HK-2 (cell line): ENCODE measurements around the gene FAM20A.

Experiments used
- DNase-seq: peaks from one replicate; pipeline ENCODE4 v3.0.0-alpha.2; 2018; ENCODE audit not compliant: unreplicated experiment

Gene FAM20A

DNA sequence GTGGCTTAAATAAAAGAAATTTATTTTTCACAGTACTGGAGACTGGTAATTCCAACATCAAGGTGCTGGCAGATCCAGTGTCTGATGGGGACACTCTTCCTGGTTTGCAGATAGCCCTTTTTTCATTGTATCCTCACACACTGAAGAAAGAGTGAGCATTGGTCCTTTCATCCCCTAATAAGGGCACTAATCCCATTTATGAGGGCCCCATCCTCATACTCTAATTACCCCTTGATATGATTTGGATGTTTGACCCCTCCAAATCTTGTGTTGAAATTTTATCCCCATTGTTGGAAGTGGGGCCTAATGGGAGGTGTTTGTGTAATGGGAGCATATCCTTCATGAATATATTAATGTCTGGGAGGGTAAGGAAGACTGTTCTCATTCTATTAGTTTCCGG lies 9.4 kb upstream of the FAM20A start:
- no peak for DNase-seq

DNA sequence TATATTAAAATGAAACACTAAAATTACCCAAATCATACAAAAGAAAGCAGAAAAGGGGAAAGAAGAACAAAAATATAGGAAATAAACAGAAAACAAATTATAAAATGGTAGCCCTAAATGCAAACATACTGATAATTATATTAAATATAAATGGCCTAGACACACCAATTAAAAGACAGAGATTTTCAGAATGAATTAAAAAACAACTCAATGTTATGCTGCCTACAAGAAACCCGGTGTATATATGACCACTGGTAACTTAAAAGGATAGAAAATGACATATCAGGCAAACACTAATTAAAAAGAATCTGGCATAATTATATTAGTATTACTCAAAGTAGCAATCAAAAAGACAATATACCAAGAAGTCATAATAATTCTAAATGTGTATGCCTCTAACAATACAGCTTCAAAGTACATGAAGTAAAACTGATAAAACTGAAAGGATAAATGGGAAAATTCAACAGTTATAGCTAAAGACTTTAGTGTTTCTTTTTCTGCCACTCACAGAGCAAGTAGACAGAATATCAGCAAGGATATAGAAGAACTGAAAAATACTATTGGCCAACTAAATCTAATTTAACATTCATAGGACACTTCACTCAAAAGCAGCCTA lies 7.5 kb upstream of the FAM20A start:
- DNase-seq: no peak

DNA sequence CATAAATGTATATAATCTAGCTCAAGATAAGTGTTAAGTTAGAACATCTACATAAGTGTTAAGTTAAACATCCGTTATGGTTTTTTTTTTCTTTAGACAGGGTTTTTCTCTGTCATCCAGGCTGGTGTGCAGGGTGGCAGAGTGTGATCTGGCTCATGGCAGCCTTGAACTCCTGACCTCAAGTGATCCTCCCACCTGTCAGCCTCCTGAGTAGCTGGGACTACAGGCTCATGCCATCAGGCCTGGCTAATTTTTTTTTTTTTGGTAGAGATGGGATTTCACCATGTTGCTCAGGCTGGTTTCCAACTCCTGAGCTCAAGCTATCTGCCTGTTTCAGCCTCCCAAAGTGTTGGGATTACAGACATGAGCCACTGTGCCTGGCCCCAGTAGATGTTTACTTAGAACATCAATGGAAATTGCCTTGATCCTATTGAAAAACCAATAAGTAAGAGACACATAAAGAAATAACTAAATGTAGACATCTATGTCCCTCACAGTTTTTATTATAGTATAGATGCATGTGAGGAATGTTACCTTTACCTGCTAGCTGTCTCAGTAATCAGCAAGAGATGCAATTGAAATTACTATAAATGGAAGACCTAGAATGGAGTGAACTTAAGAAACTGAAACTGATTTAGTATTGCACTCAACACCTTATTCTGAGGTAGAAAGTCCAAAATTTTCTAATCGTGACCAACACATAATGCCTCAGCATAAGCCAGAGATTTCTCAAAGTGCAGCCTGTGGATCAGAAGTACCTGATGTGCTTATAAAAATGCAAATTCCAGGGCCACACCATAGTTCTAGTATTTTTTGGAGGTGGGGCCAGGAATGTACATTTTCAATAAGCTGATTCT lies 5.5 kb upstream of the FAM20A start:
- DNase-seq: no peak

- no peak for DNase-seq
Measured at GRCh38 chr17:68605914-68606313, 4.7 kb upstream of the FAM20A start.

- no peak for DNase-seq
Measured at GRCh38 chr17:68603656-68604055, 2.5 kb upstream of the FAM20A start.

- no peak for DNase-seq
Measured at GRCh38 chr17:68603027-68603426, 1.9 kb upstream of the FAM20A start.

DNA sequence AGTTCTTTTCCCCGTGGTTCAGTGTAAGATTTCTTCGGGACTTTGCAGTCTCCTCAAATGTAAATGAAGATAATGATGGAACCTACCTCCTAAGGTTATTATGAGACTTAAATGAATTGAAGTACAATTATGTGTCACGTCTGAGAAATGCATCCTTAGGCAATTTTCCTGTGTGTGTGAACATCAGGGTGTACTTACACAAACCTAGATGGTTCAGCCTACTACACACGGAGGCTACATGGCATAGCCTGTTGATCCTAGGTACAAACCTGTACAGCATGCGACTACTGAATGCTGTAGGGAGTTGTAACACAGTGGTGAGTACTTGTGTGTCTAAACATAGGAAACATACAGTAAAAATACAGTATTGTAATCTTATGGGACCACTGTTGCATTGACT lies 1.1 kb upstream of the FAM20A start:
- no peak for DNase-seq

DNA sequence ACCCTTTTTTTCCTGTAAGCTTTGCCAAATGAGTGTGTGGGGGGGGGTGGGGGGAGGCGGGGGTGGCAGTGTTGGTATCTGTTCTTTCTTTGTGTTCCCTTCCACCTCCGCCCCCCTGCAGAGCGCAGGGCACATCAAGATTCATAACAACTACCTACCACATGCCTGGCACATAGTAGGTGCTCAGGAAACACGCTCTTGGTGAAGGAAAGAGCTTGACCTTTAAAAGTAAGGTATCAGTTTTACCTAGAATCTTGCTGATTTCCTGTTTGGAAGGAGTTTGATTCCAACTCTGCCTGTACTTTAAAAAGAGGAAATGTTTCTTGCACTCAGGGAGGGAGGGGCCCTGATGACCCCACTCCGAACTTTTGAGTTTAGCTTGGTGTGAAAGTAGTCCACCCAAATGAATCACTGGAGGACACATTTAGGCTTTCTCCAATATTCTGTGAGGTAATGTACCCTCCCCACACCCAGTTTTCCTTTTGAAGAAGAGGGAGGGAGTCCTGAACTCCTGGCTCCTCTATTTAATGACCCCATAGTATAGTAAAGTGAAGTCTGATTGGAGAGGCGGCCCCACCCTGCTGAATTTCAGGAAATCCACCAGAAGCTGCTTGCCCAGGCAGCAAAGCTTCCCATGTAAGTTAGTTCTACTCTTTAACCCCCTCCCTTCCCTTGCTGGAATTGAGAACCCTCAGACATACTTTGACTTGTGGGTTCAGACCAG lies 560 bp upstream of the FAM20A start:
- DNase-seq: no peak

GRCh38 chr17:68600067-68600930 lies 868 bp downstream of the FAM20A start:
- no peak for DNase-seq

GRCh38 chr17:68599552-68600066 lies 1.6 kb downstream of the FAM20A start:
- DNase-seq: no peak

- no peak for DNase-seq
Measured at GRCh38 chr17:68599091-68599490, 2.1 kb downstream of the FAM20A start.

- DNase-seq: no peak
Measured at GRCh38 chr17:68598545-68598961, 2.6 kb downstream of the FAM20A start.

DNA sequence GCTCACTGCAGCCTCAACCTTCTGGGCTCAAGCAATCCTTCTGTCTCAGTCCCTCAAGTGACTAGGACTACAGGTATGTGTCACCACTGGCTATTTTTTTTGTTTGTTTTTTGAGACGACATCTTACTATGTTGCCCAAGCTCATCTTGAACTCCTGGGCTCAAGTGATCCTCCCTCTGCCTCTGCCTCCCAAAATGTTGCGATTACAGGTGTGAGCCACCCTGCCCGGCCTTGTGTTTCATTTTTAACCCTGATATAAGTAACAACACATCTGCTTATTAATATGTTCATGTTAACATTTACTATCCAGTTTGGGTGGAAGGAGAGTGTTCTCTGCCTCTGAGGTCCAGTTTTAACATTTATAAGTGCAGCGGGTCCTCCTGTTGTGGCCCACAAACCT lies 3.1 kb downstream of the FAM20A start:
- DNase-seq: no peak

GRCh38 chr17:68596411-68596945 lies 4.7 kb downstream of the FAM20A start:
- DNase-seq: no peak

- DNase-seq: no peak
Measured at GRCh38 chr17:68595986-68596385, 5.2 kb downstream of the FAM20A start.

DNA sequence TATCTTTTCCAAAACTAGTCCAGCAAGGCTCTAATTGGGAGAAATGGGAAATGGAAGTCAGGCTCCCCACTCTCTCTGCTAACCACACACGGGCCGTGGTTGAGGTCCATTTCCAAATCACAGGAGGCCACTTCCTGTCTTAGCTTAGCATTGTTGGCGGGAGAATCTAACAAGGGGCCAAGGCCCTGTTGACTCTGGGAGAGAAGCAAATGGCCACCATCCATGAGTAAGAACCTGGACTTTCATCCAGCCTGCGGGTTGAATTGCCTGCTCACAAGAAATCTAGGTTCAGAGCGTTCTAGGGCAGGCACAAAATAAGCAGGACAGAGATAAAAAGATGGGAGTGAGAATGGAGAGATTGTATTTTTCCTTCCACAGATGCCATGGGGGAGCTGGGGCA lies 5.7 kb downstream of the FAM20A start:
- no peak for DNase-seq

- no peak for DNase-seq
Measured at GRCh38 chr17:68594552-68594951, 6.6 kb downstream of the FAM20A start.

DNA sequence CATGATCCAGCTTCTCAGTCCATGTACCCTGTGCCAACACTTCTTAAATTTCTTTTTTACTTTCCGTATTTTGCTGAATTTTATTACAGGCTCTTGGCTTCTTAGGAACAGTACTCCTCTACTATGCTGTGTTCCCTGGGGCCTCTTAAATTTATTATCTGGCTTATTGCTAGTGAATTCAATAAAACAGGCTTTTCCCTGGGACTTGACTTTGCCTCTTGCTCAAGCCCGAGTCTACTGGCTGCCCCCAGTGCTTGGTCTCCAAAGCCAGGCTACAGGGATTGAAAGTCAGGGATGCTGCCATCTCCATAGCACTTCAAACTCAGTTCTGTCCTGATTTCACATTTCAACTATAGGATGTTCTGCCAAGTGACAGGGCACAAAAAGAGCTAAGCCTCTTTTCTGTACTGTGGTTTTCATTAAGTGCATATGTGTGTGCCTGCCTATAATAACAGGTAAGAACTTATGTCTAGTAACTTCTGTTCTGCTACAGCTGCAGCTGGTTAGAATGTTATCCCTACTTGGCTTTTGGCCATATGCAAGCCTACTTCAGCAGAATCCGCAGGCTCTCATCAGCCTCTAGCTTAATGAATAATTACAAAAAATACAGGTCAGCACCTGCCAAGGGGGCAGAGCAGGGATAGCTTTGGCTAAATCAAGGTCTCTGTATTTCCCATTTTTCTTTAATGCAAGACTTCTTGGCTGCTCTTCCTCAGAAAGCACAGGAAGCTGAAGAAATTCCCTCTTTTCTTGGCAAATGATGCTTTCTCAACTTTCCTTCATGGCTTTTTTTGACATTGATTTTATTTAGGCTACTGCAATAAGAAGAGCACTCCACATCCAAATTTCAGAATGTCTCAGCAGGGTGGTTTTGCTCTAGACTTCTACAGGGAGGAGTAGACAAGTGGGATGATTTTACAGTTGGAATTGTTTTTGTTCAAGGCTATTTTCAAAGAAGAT lies 8.2 kb downstream of the FAM20A start:
- no peak for DNase-seq

GRCh38 chr17:68592009-68592408 lies 9.2 kb downstream of the FAM20A start:
- DNase-seq: no peak

DNA sequence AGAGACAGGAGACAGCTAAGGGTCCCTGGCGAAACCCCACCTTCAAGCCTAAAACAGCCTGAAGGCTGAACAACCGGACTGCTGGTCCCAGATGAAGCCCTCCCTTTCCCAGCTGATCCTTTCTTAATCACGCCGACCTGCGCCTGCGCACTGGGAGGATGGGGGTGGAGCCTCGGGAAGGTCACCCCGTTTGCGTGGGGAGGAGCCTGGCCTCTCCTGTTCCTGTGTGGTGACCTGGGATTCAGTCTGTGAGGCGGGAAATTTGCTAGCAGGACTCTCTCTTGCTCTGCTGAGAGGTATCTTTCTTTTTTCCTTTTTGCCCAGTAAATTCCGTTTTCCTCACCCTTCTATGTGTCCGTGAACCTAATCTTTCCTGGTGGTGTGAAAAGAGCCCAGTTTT lies 9.6 kb downstream of the FAM20A start:
- DNase-seq: no peak
